Epithelial cell of esophagus (primary cell): ENCODE results near the gene PLEKHH3.

Experiments used
- DNase-seq: peaks from one replicate; pipeline ENCODE4 v3.0.0; 2010; ENCODE audit warnings: low read depth
- H3K4me3 ChIP-seq: 2 replicates; pipeline ENCODE4 v1.5.1; 2011; ENCODE audit warnings: mild to moderate bottlenecking, low read length, control low read depth
- TF ChIP-seq, protein P1 (sequence below): IDR thresholded peaks from 2 replicates; pipeline ENCODE4 v1.5.1; 2011; ENCODE audit warnings: low read depth, mild to moderate bottlenecking, low read length, control low read depth, inconsistent platforms; ENCODE audit not compliant: insufficient read depth; ENCODE audit errors: missing control alignments

Gene PLEKHH3

DNA sequence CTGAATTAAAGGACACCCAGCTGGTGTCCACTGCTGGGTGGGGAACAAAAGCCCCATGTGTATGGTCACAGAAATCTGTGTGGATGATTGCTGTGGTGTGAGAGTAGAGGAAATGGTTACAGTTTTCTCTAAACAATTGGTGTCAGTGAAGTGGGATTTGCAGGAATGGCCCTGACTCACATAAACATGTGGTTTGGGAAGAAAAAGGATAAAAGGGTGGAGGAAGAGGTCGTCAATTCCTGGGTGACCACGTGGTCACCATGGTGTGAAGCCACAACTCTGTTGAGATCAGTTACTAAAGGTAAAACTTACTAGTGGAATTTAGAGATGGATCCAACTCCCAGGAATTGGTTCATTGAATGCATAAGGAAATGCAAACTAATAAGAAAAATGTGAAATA is 21.3 kb downstream of the PLEKHH3 start:
- no peak overlapping the region for H3K4me3 ChIP-seq
- DNase-seq, result no peak
- TF ChIP-seq, protein P1, sequence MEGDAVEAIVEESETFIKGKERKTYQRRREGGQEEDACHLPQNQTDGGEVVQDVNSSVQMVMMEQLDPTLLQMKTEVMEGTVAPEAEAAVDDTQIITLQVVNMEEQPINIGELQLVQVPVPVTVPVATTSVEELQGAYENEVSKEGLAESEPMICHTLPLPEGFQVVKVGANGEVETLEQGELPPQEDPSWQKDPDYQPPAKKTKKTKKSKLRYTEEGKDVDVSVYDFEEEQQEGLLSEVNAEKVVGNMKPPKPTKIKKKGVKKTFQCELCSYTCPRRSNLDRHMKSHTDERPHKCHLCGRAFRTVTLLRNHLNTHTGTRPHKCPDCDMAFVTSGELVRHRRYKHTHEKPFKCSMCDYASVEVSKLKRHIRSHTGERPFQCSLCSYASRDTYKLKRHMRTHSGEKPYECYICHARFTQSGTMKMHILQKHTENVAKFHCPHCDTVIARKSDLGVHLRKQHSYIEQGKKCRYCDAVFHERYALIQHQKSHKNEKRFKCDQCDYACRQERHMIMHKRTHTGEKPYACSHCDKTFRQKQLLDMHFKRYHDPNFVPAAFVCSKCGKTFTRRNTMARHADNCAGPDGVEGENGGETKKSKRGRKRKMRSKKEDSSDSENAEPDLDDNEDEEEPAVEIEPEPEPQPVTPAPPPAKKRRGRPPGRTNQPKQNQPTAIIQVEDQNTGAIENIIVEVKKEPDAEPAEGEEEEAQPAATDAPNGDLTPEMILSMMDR, result no peak

DNA sequence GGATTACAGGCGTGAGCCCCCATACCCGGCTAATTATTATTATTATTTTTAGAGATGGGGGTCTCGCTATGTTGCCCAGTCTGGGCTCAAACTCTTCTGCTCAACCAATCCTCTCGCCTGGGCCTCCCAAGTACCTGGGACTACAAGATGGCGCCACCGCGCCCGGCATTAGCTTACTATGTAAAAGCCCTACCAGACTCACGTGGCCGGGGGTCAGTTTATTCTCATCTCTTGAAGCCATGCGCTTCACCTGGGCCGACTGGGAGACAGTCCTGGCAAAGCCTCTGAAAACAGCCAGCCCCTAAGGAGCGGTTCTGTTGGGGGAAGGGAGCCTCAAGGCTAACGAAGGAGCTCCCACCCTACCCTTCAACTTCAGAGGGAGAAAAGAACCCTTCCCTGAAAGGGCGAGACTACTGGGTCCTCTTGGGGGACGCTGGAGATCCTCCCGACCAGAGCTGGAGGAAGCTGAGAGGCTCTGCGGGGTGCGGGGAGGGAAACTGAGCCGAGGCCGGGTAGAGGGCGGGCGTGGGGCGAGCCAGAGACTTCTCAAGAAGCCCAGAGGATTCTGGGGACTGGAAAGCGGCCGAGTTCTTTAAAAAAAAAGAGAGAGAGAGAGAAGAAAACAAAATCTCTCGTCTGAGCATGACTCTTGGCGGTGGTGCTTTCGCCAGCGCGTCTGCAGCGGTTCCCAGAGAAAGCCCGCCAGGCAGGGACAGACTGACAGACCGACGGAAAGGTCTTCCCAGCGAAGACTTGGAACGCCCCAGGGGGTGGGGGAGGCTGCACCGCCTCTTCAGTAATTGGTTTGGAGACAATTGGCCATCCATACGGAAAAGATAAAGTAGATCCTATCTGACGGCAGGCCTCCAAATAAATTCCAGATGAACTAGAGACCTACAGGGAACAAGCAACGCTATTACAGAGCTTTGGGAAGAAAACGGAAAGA is 23.3 kb downstream of the PLEKHH3 start:
- TF ChIP-seq, protein P1, result no peak
- peak overlapping the region; percentile 13 for H3K4me3 ChIP-seq
- DNase-seq, result no peak

DNA sequence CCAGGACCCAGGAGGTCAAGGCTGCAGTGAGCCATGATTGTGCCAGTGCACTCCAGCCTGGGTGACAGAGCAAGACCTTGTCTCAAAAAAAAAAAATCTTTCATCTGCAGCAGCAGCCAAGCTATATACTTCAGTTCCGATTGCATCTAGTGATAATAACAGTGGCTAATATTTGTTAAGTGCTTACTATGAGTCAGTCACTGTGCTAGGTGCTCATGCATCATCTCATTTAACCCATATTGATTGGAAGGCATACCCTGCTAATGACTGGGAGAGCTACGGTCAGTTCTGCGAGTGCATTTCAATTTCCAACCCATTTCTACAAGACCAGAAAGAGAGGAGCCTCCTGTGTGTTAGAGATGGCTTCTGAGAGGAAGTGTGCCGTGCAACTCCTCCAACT is 25.4 kb downstream of the PLEKHH3 start:
- TF ChIP-seq, protein P1, result no peak
- no peak for DNase-seq

DNA sequence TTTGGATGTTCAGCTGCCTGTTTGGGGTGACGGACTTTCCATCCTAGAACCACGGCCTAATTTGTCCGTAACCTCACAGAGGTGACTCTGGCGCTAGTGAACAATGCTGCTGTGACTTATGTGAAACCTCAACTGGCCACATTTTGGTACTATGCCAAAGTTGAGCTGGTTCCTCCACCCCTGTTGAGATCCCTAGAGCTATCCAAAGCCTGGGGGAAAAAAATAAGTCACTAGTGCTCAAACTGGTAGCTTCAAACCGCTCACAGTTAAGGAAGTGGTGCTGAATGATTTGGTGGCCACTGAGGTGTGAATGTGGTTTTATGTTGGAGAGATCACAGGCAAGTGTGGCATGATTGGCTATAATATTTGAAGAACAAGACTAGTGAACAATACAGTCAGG is 29.0 kb downstream of the PLEKHH3 start:
- H3K4me3 ChIP-seq, result no peak overlapping the region
- DNase-seq, result no peak
- TF ChIP-seq, protein P1, result no peak

More for the DNA sequence above, 25.4 kb downstream of the PLEKHH3 start:
- H3K4me3 ChIP-seq, result no peak overlapping the region

GRCh38 chr17:42642336-42642735 is 34.5 kb downstream of the PLEKHH3 start:
- DNase-seq, result no peak
- H3K4me3 ChIP-seq, result no peak overlapping the region
- TF ChIP-seq, protein P1, result no peak

- DNase-seq, result no peak
- no peak overlapping the region for H3K4me3 ChIP-seq
- TF ChIP-seq, protein P1, result no peak
These were observed 36.7 kb downstream of the PLEKHH3 start for GRCh38 chr17:42640121-42640520.
